ENCODE data around the gene ARFGEF3.
"Not testable (repeated sequence)": the region's sequence is repeated elsewhere in the genome, so short reads cannot be mapped to it uniquely, and the experiment has no call there.

Gene ARFGEF3

DNA sequence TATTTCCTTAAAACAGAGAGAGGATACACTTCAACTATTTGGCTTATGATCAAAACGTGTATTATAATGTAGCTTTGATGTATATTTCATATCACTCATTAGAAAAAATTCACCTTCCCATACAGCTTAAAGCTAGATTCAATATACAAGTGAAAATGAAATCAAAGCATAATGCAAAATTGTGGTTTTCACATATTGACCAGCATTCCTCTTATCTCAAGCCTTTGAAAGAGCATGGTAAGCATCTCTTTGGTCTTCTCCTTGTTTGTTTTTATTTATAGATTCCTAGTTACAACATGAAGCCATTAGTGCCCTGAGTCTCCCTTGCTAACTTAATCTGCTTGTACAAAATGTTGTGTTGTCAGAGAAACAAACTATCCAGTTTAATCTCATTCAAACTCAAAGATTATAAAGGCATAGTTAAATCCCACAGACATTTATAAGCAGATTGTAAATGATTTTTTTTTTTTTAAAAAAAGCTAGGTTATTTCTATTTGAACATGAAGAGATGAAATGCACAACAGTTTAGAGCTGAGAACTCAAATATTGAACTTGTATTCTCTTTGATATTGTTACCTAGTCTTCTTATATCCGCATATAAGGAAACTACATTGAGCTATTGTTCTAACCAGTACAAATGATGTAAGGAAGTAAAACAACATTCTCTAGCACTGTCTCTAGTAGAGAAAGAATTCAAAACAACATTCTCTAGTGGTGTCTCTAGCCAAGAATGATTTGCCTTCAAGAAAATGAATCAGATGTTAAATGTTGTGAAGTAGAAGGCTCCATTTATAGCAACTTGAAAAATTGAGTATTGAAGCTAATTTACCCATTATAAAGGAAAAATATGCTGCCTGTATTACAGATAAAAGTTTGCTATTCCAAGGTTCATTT, 184.8 kb downstream of the ARFGEF3 start:
- H3K4me3 Mint-ChIP-seq: no peak overlapping the region
- H3K9me3 Mint-ChIP-seq: no peaks in the 10 kb centered on the region
- DNase-seq (ENCODE audit: low spot score): no peak
- no peaks in the 10 kb centered on the region for H3K36me3 Mint-ChIP-seq (ENCODE audit: low read depth)
- peaks cover 24% of the 10 kb centered on the region for H3K27me3 Mint-ChIP-seq (ENCODE audit: low read depth)
- H3K27ac Mint-ChIP-seq: no peak overlapping the region
- H3K4me1 Mint-ChIP-seq (ENCODE audit: low read depth): no peaks in the 10 kb centered on the region

DNA sequence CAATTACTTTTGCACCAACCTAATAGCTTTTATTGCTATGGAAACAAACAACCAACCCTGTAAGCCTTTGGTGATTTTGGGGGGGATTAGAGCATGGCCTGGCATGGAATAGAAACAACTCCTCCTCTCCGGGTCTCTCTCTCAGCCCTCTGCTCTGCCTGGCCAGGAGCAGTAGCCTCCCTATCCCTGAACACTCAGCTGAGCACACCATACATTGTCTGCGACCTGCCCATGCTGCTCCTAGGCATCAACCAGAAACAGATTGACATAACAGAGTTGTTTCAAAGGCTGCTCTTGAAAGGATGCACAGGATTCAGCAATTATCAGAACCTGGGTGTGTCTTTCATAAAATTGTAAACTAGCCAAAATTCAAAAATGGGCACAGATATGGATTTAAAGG, 186.1 kb downstream of the ARFGEF3 start:
- Mint-ChIP-seq H3K4me1 (ENCODE audit: low read depth) (no peaks in the 10 kb centered on the region), H3K9me3 (no peaks in the 10 kb centered on the region), H3K27ac (no peak overlapping the region), H3K36me3 (ENCODE audit: low read depth) (no peaks in the 10 kb centered on the region), H3K27me3 (ENCODE audit: low read depth) (peaks cover 17% of the 10 kb centered on the region), H3K4me3 (no peak overlapping the region)
- no peak for DNase-seq (ENCODE audit: low spot score)

- H3K9me3 Mint-ChIP-seq: no peaks in the 10 kb centered on the region
- no peak for DNase-seq (ENCODE audit: low spot score)
- H3K36me3 Mint-ChIP-seq (ENCODE audit: low read depth): no peaks in the 10 kb centered on the region
- H3K27me3 Mint-ChIP-seq (ENCODE audit: low read depth): peaks cover 14% of the 10 kb centered on the region
- no peak overlapping the region for H3K4me3 Mint-ChIP-seq
- H3K27ac Mint-ChIP-seq: no peak overlapping the region
- H3K4me1 Mint-ChIP-seq (ENCODE audit: low read depth): no peaks in the 10 kb centered on the region
Observed at GRCh38 chr6:138349891-138350290, 188.2 kb downstream of the ARFGEF3 start.

DNA sequence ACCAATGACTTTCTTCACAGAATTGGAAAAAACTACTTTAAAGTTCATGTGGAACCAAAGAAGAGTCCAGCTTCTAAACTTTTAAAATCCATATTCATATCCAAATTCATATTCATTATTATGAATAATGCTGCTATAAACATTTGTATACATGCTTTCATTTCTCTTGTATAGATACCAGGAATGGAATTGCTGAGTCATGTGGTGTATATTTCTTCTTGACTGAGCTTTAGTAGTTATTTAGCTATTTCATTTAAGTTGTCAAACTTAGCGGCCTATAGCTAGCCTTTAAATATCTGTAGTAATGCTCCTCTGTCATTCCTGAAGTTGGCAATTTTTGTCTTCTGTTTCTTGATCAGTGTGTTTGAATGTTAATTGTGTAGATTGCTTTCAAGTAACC, 196.2 kb downstream of the ARFGEF3 start:
- H3K27ac Mint-ChIP-seq: no peak overlapping the region
- H3K27me3 Mint-ChIP-seq (ENCODE audit: low read depth): no peaks in the 10 kb centered on the region
- no peak overlapping the region for H3K4me3 Mint-ChIP-seq
- no peaks in the 10 kb centered on the region for H3K4me1 Mint-ChIP-seq (ENCODE audit: low read depth)
- H3K36me3 Mint-ChIP-seq (ENCODE audit: low read depth): no peaks in the 10 kb centered on the region
- no peak for DNase-seq (ENCODE audit: low spot score)
- H3K9me3 Mint-ChIP-seq: no peaks in the 10 kb centered on the region

GRCh38 chr6:138368684-138369083, 206.9 kb downstream of the ARFGEF3 start:
- not testable (repeated sequence) for DNase-seq (ENCODE audit: low spot score); H3K4me3 Mint-ChIP-seq; H3K27ac Mint-ChIP-seq; H3K4me1 Mint-ChIP-seq (ENCODE audit: low read depth); H3K9me3 Mint-ChIP-seq; H3K36me3 Mint-ChIP-seq (ENCODE audit: low read depth)
- peaks cover 12% of the 10 kb centered on the region for H3K27me3 Mint-ChIP-seq (ENCODE audit: low read depth)

- no peak for DNase-seq (ENCODE audit: low spot score)
- Mint-ChIP-seq H3K9me3 (peaks cover 4% of the 10 kb centered on the region), H3K27ac (no peak overlapping the region), H3K4me3 (no peak overlapping the region), H3K36me3 (ENCODE audit: low read depth) (no peaks in the 10 kb centered on the region), H3K27me3 (ENCODE audit: low read depth) (peaks cover 14% of the 10 kb centered on the region), H3K4me1 (ENCODE audit: low read depth) (no peaks in the 10 kb centered on the region)
Observed at GRCh38 chr6:138370631-138371451, 209.1 kb downstream of the ARFGEF3 start.

DNA sequence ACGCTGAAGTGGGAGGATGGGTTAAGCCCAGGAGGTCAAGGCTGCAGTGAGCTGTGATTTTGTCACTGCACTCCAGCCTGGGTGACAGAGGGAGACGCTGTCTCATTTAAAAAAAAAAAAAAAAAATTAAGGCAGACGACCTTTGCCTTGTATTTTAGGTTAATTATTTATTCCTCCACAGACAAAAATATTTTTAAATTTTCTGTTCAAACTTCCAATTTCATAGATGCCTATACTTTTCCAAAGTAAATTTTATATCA, 209.6 kb downstream of the ARFGEF3 start:
- no peak for DNase-seq (ENCODE audit: low spot score)
- no peak overlapping the region for H3K4me3 Mint-ChIP-seq
- H3K27me3 Mint-ChIP-seq (ENCODE audit: low read depth): peaks cover 14% of the 10 kb centered on the region
- no peaks in the 10 kb centered on the region for H3K4me1 Mint-ChIP-seq (ENCODE audit: low read depth)
- no peak overlapping the region for H3K27ac Mint-ChIP-seq
- H3K9me3 Mint-ChIP-seq: peaks cover 4% of the 10 kb centered on the region
- no peaks in the 10 kb centered on the region for H3K36me3 Mint-ChIP-seq (ENCODE audit: low read depth)

GRCh38 chr6:138371720-138372119, 210.0 kb downstream of the ARFGEF3 start:
- no peak for DNase-seq (ENCODE audit: low spot score)

GRCh38 chr6:138372711-138373463, 211.1 kb downstream of the ARFGEF3 start:
- H3K27ac Mint-ChIP-seq: no peak overlapping the region
- H3K36me3 Mint-ChIP-seq (ENCODE audit: low read depth): no peaks in the 10 kb centered on the region
- DNase-seq (ENCODE audit: low spot score): no peak
- no peaks in the 10 kb centered on the region for H3K9me3 Mint-ChIP-seq
- no peaks in the 10 kb centered on the region for H3K4me1 Mint-ChIP-seq (ENCODE audit: low read depth)
- no peak overlapping the region for H3K4me3 Mint-ChIP-seq
- peaks cover 17% of the 10 kb centered on the region for H3K27me3 Mint-ChIP-seq (ENCODE audit: low read depth)

More at GRCh38 chr6:138371720-138372119, 210.0 kb downstream of the ARFGEF3 start:
- Mint-ChIP-seq H3K36me3 (ENCODE audit: low read depth) (no peaks in the 10 kb centered on the region), H3K4me3 (no peak overlapping the region), H3K9me3 (peaks cover 4% of the 10 kb centered on the region), H3K27me3 (ENCODE audit: low read depth) (peaks cover 14% of the 10 kb centered on the region), H3K27ac (no peak overlapping the region), H3K4me1 (ENCODE audit: low read depth) (no peaks in the 10 kb centered on the region)

GRCh38 chr6:138374230-138374629, 212.5 kb downstream of the ARFGEF3 start:
- Mint-ChIP-seq H3K36me3 (ENCODE audit: low read depth) (no peaks in the 10 kb centered on the region), H3K27ac (no peak overlapping the region)

DNA sequence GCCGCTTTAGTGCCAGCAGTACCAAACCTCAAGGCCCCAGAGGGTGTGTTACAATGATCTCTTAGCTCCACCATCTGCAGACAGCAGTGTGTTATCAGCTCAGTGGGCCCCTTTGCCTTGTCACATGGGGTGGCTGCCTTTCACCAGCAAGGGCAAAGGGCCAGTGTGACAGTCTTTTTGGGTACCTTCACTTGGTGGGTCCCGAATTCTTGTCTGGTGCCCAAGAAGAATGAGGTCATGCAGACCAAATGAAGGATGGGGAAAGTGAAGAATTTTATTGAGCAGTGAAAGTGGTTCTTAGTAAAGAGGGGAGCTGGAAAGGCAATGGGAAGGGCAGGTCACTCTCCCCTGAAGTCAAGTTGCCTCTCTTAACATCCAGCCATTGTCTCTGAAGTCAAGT, 213.1 kb downstream of the ARFGEF3 start:
- Mint-ChIP-seq H3K9me3 (no peaks in the 10 kb centered on the region), H3K27me3 (ENCODE audit: low read depth) (peaks cover 23% of the 10 kb centered on the region), H3K27ac (no peak overlapping the region), H3K4me3 (no peak overlapping the region), H3K4me1 (ENCODE audit: low read depth) (no peaks in the 10 kb centered on the region), H3K36me3 (ENCODE audit: low read depth) (no peaks in the 10 kb centered on the region)
- DNase-seq (ENCODE audit: low spot score): no peak

More at GRCh38 chr6:138374230-138374629, 212.5 kb downstream of the ARFGEF3 start:
- H3K27me3 Mint-ChIP-seq (ENCODE audit: low read depth): peaks cover 23% of the 10 kb centered on the region
- H3K4me1 Mint-ChIP-seq (ENCODE audit: low read depth): no peaks in the 10 kb centered on the region
- DNase-seq (ENCODE audit: low spot score): no peak
- H3K9me3 Mint-ChIP-seq: no peaks in the 10 kb centered on the region
- no peak overlapping the region for H3K4me3 Mint-ChIP-seq

GRCh38 chr6:138377042-138377441, 215.3 kb downstream of the ARFGEF3 start:
- H3K4me1 Mint-ChIP-seq (ENCODE audit: low read depth): no peaks in the 10 kb centered on the region
- no peak for DNase-seq (ENCODE audit: low spot score)
- no peaks in the 10 kb centered on the region for H3K36me3 Mint-ChIP-seq (ENCODE audit: low read depth)
- H3K4me3 Mint-ChIP-seq: no peak overlapping the region
- peaks cover 17% of the 10 kb centered on the region for H3K27me3 Mint-ChIP-seq (ENCODE audit: low read depth)
- no peak overlapping the region for H3K27ac Mint-ChIP-seq
- H3K9me3 Mint-ChIP-seq: no peaks in the 10 kb centered on the region

GRCh38 chr6:138377844-138378243, 216.1 kb downstream of the ARFGEF3 start, which contains the start of gene SMIM28:
SMIM28 (plus strand) TSS chr6:138377905; CDS start chr6:138378073, 168 bp downstream.
- Mint-ChIP-seq H3K27ac (no peak within 1 kb of the TSS), H3K36me3 (ENCODE audit: low read depth) (no peaks in the 10 kb centered on the region), H3K4me1 (ENCODE audit: low read depth) (no peaks in the 10 kb centered on the region), H3K4me3 (no peak within 1 kb of the TSS), H3K27me3 (ENCODE audit: low read depth) (peaks cover 17% of the 10 kb centered on the region), H3K9me3 (no peaks in the 10 kb centered on the region)
- DNase-seq (ENCODE audit: low spot score): no peak

DNA sequence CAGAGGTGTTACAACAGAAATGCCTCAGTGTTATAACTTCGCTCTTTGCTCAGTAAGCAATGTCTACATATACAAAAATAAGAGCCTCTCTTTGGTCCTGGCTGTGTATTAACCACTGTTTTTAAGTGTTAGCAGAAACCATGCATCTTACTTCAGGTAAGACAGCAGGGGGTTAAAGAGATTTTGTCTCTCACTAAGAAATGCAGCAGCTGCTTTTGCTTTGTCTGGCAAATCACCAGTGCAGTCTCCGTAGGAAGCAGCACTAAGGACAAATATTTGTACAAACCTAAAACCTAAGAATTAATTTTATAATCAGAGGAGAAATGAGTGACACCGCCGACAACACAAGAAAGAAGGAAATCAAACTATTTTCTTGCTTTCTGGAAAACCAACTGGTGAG, 216.7 kb downstream of the ARFGEF3 start:
- H3K27me3 Mint-ChIP-seq (ENCODE audit: low read depth): peaks cover 17% of the 10 kb centered on the region
- no peak overlapping the region for H3K4me3 Mint-ChIP-seq
- no peak overlapping the region for H3K27ac Mint-ChIP-seq
- no peak for DNase-seq (ENCODE audit: low spot score)
- no peaks in the 10 kb centered on the region for H3K4me1 Mint-ChIP-seq (ENCODE audit: low read depth)
- H3K36me3 Mint-ChIP-seq (ENCODE audit: low read depth): no peaks in the 10 kb centered on the region
- H3K9me3 Mint-ChIP-seq: no peaks in the 10 kb centered on the region

All from T-helper 2 cell treated with Interferon-gamma antibody and Interleukin-4, amounts not matched to agents 5 μg/mL and 100 μg/mL, for 36 hours (primary cell).